Small intestine (tissue), 7 donors: ENCODE measurements around the gene ZHX3. TPM values are rescaled to one million over a fixed set of nuclear protein-coding genes. Genes with fewer than 3 reads are reported as not detected.
A peak's percentile ranks its signal among the peaks of the same experiment; 100 is the strongest.

Source experiments
- DNase-seq, 2 donors: peaks; one replicate each; pipeline versions ENCODE4 v3.0.0 to v3.0.0-alpha.2; 2013
- FAIRE-seq: peaks from 2 replicates; lab custom pipeline; 2012; peaks lifted over from hg19 to GRCh38; lab: Jason Lieb, UNC
- H3K27ac ChIP-seq, 3 donors: one replicate each; pipeline ENCODE4 v1.5.1; 2013; ENCODE audit warnings: low read length in 2 of 3, mild to moderate bottlenecking in 2 of 3, control low read depth in 1 of 3, inconsistent platforms in 1 of 3, low read depth in 1 of 3, moderate library complexity in 1 of 3
- H3K27me3 ChIP-seq, 3 donors: one replicate each; pipeline ENCODE4 v1.6.1; 2013; ENCODE audit warnings: low read length in 3 of 3, inconsistent platforms in 1 of 3; ENCODE audit not compliant: control insufficient read depth in 3 of 3, insufficient read depth in 3 of 3
- H3K36me3 ChIP-seq, 3 donors: one replicate each; pipeline ENCODE4 v1.6.1; 2013; ENCODE audit warnings: low read length in 3 of 3, inconsistent platforms in 1 of 3, low read depth in 1 of 3, mild to moderate bottlenecking in 1 of 3, moderate library complexity in 1 of 3; ENCODE audit not compliant: control insufficient read depth in 3 of 3, insufficient read depth in 2 of 3
- H3K4me1 ChIP-seq, 3 donors: one replicate each; pipeline ENCODE4 v1.6.1; 2013; ENCODE audit warnings: low read length in 2 of 3, inconsistent platforms in 1 of 3, low read depth in 1 of 3, mild to moderate bottlenecking in 1 of 3, moderate library complexity in 1 of 3; ENCODE audit not compliant: control insufficient read depth in 3 of 3, insufficient read depth in 2 of 3
- H3K4me3 ChIP-seq, 3 donors: one replicate each; pipeline ENCODE4 v1.5.1; 2013; ENCODE audit warnings: low read length in 3 of 3, control low read depth in 1 of 3, inconsistent platforms in 1 of 3, low read depth in 1 of 3, mild to moderate bottlenecking in 1 of 3, moderate library complexity in 1 of 3
- H3K9me3 ChIP-seq, 2 donors: one replicate each; pipeline ENCODE4 v1.6.1; 2013; ENCODE audit warnings: low read depth in 1 of 2, low read length in 1 of 2; ENCODE audit not compliant: control insufficient read depth in 2 of 2, insufficient read depth in 1 of 2
- WGBS, 3 donors: extraction: QIAGEN DNeasy Blood & Tissue Kit; methylation state at CpG; one replicate each; pipeline ENCODE4 v1.1.7; 2013; 5-methylcytosine and 5-hydroxymethylcytosine counted together
- polyA plus RNA-seq, 4 donors: library from polyadenylated mRNA; stranded (reverse) in 3 of 4; unstranded in 1 of 4; fragments of 200-250 nt in 3 of 4; fragments of 120-200 nt in 1 of 4; gene quantifications; one replicate each; pipeline versions ENCODE4 v1.2.1 to v1.2.3, GENCODE V29; 2013
- donor health status: healthy with polysubstance abuse.
- donor health status: control.
- donor health status: control.
- donor health status: Bipolar disorder and iron deficiency.
- donor health status: healthy.

The ZHX3 gene
- polyA plus RNA-seq, 4 donors, result 6.0 to 18.3 (median 10.2) TPM

- Histone ChIP-seq H3K36me3 (peaks cover 0 to 37% (median 2%) of the 10 kb centered on the region in 3 donors), H3K4me3 (no peak overlapping the region), H3K9me3 (no peaks in the 10 kb centered on the region), H3K27me3 (no peaks in the 10 kb centered on the region), H3K27ac (peak overlapping the region in 2 of 3 donors; percentile 13 to 15), H3K4me1 (peaks cover 12 to 50% (median 35%) of the 10 kb centered on the region in 3 donors)
- FAIRE-seq, result no peak
- WGBS, 3 donors, result 54 to 57% (median 55%) methylated on average over 5 of the region's 5 CpGs
- DNase-seq, result no peak
Measured at GRCh38 chr20:41152108-41152757, 165.3 kb downstream of the ZHX3 start.

GRCh38 chr20:41151134-41151869, 166.2 kb downstream of the ZHX3 start:
- peaks cover 0 to 40% (median 2%) of the 10 kb centered on the region in 3 donors for H3K36me3 ChIP-seq
- H3K9me3 ChIP-seq, result no peaks in the 10 kb centered on the region
- FAIRE-seq (no peak), DNase-seq (no peak)
- peak overlapping the region in 2 of 3 donors; percentile 41 to 64 for H3K27ac ChIP-seq
- no peak overlapping the region for H3K4me3 ChIP-seq
- H3K27me3 ChIP-seq, result no peaks in the 10 kb centered on the region
- 89 to 95% (median 93%) methylated on average over 5 of the region's 5 CpGs for WGBS, 3 donors
- H3K4me1 ChIP-seq, result peaks cover 14 to 53% (median 41%) of the 10 kb centered on the region in 3 donors

GRCh38 chr20:41150664-41151063, 166.9 kb downstream of the ZHX3 start:
- Histone ChIP-seq H3K4me3 (no peak overlapping the region), H3K27me3 (no peaks in the 10 kb centered on the region), H3K4me1 (peaks cover 16 to 54% (median 42%) of the 10 kb centered on the region in 3 donors), H3K9me3 (no peaks in the 10 kb centered on the region), H3K27ac (peak overlapping the region; percentile 41 to 64 (median 58)), H3K36me3 (peaks cover 0 to 44% (median 2%) of the 10 kb centered on the region in 3 donors)
- FAIRE-seq (no peak), DNase-seq (no peak)
- 47 to 58% (median 52%) methylated on average over 3 of the region's 3 CpGs for WGBS, 3 donors

GRCh38 chr20:41148942-41149341, 168.6 kb downstream of the ZHX3 start:
- Histone ChIP-seq H3K9me3 (no peaks in the 10 kb centered on the region), H3K27ac (peak overlapping the region; percentile 64 to 93 (median 76)), H3K36me3 (peaks cover 0 to 37% (median 0%) of the 10 kb centered on the region in 3 donors), H3K4me3 (no peak overlapping the region), H3K4me1 (peaks cover 16 to 58% (median 42%) of the 10 kb centered on the region in 3 donors), H3K27me3 (no peaks in the 10 kb centered on the region)
- 76% methylated on average over 5 of the region's 5 CpGs for WGBS, 3 donors
- no peak for FAIRE-seq
- no peak for DNase-seq

- peak overlapping the region; percentile 64 to 93 (median 86) for H3K27ac ChIP-seq
Measured at GRCh38 chr20:41147767-41148191, 169.8 kb downstream of the ZHX3 start.

GRCh38 chr20:41145821-41146620, 171.5 kb downstream of the ZHX3 start:
- FAIRE-seq (no peak), DNase-seq (no peak)
- Histone ChIP-seq H3K27ac (peak overlapping the region in 1 of 3 donors; percentile 56), H3K27me3 (no peaks in the 10 kb centered on the region), H3K9me3 (no peaks in the 10 kb centered on the region), H3K4me1 (peaks cover 29 to 67% (median 39%) of the 10 kb centered on the region in 3 donors), H3K4me3 (no peak overlapping the region), H3K36me3 (peaks cover 0 to 42% (median 0%) of the 10 kb centered on the region in 3 donors)
- 66 to 74% (median 72%) methylated on average over 12 of the region's 12 CpGs for WGBS, 3 donors

More at GRCh38 chr20:41147767-41148191, 169.8 kb downstream of the ZHX3 start:
- 29 to 44% (median 44%) methylated on average over 8 of the region's 8 CpGs for WGBS, 3 donors
- no peak overlapping the region for H3K4me3 ChIP-seq
- no peaks in the 10 kb centered on the region for H3K27me3 ChIP-seq
- H3K36me3 ChIP-seq, result peaks cover 0 to 43% (median 0%) of the 10 kb centered on the region in 3 donors
- FAIRE-seq, result no peak
- peak; percentile 71 to 88 for DNase-seq
- H3K4me1 ChIP-seq, result peaks cover 23 to 60% (median 42%) of the 10 kb centered on the region in 3 donors
- no peaks in the 10 kb centered on the region for H3K9me3 ChIP-seq

- DNase-seq (no peak), FAIRE-seq (no peak)
- Histone ChIP-seq H3K27me3 (no peaks in the 10 kb centered on the region), H3K4me3 (no peak overlapping the region), H3K4me1 (peaks cover 30 to 68% (median 45%) of the 10 kb centered on the region in 3 donors), H3K36me3 (peaks cover 0 to 37% (median 0%) of the 10 kb centered on the region in 3 donors), H3K9me3 (no peaks in the 10 kb centered on the region), H3K27ac (peak overlapping the region in 1 of 3 donors; percentile 1)
- WGBS, 3 donors, result 92 to 96% (median 96%) methylated on average over 2 of the region's 2 CpGs
Measured at GRCh38 chr20:41145317-41145716, 172.2 kb downstream of the ZHX3 start.

GRCh38 chr20:41143354-41143753, 174.2 kb downstream of the ZHX3 start:
- Histone ChIP-seq H3K27ac (no peak overlapping the region), H3K9me3 (no peaks in the 10 kb centered on the region), H3K27me3 (no peaks in the 10 kb centered on the region), H3K4me3 (no peak overlapping the region), H3K36me3 (peaks cover 0 to 44% (median 0%) of the 10 kb centered on the region in 3 donors), H3K4me1 (peaks cover 30 to 61% (median 36%) of the 10 kb centered on the region in 3 donors)
- 41 to 67% (median 52%) methylated on average over 2 of the region's 2 CpGs for WGBS, 3 donors
- FAIRE-seq (no peak), DNase-seq (no peak)
